SHP77 (cell line): Measurements from ENCODE around the gene ROCK2.
"Not testable (repeated sequence)": the region's sequence is repeated elsewhere in the genome, so short reads cannot be mapped to it uniquely, and the experiment has no call there.

Experiments used
- DNase-seq, 2 experiments: peaks; one replicate each; lab custom pipeline; 2025; lab: John Stamatoyannopoulos, UW

The ROCK2 gene

DNA sequence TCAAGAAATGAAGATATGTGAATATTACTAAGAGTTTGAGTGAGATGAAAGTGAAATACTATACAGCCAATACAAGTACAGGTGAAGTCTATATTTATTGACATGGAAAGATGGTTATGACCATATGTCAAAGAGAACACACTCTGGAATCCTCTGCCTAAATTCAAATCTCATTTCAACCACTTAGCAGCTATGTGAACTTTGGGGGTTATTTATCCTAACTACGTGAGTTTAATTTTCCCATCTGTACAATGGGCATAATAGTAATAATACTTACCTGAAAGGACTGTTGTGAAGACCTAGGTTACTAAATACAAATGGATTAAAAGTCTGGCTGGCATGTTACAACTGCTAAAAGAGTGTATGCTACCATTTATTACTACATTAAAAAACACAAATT, 79.6 kb downstream of the ROCK2 start:
- DNase-seq = no peak

DNA sequence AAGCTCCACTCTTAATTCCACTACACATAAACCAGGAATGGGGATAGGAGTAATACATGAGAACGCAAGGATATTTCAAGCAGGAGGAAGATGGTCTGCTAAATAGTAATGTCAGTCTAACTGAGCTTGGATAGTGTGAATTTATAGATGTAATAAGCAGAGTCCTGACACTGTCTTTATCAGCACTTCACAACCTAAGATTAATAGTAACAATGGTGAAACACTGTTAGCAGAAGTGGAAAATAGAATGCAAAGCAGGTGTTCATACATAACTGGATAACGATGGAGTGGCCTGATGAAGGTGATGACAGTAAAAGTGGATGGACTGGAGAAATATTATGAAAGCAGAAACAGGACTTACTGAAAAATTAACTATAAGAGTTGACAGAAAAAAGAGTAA, 80.4 kb downstream of the ROCK2 start:
- no peak for DNase-seq

DNA sequence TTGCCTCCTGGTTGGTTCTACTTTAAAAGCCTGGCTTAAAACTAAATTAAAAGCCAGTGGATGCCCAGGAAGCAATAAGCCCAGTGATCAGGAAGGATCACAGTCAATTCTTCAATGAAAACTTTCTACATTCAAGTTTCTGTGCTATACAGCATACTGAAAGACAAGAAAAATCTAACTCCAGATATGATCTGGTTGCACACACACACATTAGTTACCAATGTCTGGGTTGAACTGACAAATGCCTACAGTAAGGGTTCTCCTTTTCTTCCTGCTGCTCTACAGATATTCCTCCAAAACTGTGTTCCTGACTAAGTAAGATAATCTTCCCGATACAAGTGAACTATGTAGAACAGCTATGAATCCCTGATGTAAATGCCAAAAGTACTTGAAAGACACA, 81.3 kb downstream of the ROCK2 start:
- DNase-seq = no peak

DNA sequence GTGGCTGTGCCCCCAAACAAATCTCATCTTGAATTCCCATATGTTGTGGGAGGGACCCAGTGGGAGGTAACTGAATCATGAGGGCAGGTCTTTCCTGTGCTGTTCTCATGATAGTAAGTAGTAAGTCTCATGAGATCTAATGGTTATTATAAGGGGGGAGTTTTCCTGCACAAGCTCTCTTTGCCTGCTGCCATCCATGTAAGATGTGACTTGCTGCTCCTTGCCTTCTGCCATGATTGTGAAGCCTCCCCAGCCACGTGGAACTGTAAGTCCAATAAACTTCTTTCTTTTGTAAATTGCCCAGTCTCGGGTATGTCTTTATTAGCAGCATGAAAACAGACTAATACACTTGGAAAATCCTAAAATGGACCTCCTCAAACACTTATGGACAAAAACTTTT, 82.0 kb downstream of the ROCK2 start:
- not testable (repeated sequence) for DNase-seq

DNA sequence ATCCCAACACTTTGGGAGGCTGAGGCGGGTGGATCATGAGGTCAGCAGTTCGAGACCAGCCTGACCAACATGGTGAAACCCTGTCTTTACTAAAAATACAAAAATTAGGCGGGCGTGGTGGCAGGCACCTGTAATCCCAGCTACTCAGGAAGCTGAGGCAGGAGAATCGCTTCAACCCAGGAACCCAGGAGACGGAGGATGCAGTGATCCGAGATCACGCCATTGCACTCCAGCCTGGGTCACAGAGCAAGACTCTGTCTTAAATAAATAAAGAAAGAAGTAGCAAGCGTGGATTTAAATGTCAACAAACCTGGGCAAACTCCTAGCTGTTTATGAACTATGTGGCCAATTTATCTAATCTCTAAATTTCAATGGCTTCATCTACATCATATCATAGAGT, 82.9 kb downstream of the ROCK2 start:
- not testable (repeated sequence) for DNase-seq

DNA sequence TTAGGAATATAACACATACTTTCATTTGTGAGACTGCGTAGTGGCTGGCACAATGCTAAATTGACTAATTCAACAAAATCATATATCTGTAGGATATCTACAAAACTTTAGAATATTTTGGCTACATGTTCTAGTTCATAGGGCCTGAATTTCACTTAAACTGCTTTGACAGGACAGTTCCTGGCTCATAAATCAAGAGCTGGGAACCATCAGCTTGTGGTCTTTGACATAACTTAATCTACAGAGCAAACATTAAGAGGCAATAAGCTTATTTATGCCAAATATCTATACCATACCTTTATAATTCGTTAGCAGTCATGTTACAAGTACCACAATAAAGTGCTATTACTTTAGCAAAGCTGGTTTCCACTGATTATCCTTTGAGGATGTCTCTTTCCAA, 83.5 kb downstream of the ROCK2 start:
- DNase-seq = no peak

DNA sequence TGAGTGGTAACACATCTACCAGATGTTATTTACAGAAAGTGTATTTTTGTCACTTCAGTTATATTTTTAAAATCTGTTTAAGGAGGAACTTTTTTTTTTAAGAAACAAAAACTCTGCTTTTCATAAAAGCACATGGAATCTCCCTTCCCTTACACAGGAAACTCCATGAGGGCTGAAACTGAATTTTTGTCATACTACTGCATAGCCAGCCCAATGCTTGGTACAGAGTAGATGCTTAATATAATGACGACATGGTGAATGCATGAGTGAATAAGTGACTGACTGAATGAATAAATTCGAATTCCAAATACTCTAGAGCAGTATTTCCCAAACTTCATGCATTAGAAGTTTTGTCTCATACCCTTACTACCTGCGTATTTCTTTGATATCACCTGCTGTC, 86.5 kb downstream of the ROCK2 start:
- DNase-seq = no peak

DNA sequence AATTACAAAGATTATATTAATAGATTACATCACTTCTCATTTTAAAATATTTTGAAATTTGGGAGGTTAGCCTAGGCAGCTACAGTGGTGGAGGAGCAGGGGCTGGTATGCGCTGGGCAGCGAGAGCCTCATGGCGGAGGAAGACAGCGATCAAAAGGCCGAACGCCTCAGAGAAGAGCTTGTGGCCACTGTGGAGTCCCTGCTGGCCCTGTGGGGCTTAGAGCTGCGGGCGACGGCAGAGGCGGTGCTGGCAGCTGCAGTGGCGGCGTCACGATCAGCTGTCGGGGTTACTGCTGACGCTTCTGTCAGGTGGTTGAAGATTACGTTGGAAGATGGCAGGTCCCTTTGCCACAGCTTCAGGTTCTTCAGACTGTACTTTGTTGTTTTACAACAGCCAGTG, 87.4 kb downstream of the ROCK2 start:
- DNase-seq = no peak

DNA sequence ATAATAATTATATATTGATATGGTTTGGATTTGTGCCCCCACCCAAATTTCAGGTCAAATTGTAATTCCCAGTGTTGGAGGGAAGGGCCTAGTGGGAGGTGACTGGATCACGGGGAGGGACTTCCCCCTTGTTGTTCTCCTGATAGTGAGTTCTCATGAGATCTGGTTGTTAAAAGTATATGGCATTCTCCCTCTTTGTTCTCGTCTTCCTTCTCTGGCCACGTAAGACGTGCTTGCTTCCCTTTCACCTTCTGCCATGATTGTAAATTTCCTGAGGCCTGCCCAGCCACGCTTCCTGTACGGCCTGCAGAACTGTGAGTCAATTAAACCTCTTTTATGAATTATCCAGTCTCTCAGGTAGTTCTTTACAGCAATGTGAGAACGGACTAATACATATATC, 88.3 kb downstream of the ROCK2 start:
- no peak for DNase-seq

DNA sequence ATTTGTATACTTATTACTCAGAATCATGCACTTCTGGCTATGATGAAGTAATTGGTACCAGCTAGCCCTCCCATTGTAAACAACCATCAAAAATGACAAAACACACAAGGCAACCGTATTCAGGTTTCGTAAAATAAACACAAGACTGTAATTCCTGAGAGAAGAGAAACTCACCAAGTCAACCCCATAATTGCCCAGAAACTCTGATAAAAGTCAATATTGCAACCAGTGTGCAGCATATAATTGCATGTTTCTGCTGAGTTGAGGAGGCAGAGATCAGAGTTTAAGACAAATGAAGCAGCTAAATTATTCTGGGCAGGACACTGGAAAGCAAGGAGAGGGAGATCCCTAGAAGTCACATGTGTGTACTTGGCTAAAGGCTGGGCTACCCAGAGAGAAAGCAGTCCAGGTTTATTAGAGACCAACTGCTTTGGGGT, 90.3 kb downstream of the ROCK2 start:
- no peak for DNase-seq

DNA sequence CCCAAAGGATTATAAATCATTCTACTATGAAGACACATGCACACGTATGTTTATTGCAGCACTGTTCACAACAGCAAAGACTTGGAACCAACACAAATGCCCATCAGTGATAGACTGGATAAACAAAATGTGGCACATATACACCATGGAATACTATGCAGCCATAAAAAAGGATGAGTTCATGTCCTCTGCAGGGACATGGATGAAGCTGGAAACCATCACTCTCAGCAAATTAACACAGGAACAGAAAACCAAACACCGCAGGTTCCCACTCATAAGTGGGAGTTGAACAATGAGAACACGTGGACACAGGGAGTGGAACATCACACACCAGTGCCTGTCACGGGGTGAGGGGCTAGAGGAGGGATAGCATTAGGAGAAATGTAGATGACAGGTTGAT, 92.0 kb downstream of the ROCK2 start:
- DNase-seq = not testable (repeated sequence)

DNA sequence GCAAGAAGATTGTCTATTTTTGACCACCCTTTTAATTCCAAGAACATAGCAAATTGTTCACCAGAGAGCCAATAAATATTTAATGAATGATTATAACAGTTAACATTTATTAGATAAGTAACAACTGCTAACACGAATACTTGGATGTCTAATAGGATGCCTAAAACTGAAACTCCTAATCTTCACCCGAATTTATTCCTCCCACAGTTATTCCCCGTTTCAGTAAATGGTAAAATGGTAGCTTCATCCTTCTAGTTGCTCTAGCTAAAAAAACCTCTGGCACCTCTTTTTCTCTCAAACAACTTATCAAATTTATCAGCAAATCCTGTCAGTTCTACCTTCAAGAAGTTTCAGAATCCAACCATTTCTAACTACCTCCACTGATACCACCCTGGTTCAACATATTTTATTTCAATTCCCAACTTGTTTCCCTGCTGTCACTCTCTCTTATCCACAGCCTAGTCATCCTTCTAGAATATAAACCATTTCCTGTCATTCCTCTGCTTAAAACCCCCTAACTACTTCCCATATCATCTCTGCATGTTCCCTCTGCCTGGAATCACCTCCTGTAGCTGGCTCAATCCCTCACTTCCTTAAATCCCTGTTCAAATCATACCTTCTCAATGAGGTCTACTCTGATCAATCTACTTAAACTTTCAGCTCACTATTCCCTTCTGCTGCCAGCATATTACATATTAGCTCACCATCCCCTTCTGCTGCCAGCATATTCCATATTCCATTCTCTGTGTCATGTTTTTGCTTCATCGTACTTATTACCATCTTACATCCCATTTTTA, 93.8 kb downstream of the ROCK2 start:
- no peak for DNase-seq

DNA sequence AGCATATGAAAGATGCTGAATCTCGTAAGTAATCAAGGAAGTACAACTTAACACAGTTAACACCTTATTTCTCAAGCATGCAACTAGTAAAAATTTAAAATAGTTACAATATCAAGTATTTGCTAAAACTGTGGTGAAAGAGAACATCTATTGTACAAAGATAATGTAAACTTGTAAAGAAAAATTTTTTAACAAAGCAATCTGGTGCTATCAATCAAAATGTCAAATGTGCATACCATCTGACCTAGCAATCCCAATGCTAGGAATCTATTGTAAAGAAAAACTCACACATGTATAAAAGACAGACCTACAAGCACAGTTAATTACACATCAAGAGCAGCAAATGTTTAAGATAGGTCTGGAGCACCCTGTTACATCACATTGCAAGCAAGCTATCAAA, 99.1 kb downstream of the ROCK2 start:
- DNase-seq = no peak

DNA sequence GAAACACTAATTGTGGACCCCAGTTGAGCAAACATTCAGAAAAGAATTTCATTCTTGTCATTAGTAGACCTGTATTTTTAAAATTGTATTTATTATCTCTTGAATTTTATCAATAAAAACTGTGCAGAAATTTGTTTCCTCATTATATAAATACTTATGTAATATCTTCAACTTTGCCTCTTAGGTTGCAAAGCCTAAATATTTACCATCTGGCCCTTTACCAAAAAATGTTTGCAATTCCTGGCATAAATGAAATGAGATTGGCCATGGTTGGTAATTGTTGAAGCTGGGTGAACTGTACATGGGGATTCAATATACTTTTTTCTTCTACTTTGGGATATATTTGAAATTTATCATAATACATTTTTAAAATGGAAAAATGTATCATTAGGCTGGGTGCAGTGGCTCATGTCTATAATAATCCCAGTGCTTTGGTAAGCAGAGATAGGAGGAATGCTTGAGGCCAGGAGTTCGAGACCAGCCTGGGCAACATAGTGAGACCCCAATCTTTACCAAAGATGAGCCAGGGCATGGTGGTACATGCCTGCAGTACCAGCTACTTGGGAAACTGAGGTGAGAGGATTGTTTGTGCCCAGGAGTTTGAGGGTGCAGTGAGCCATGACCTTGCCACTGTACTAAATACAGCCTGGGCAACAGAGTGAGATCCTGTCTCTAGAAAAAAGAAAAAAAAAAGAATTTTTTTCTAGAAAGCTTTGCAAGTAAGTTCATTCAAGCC, 100.2 kb downstream of the ROCK2 start:
- DNase-seq = no peak

DNA sequence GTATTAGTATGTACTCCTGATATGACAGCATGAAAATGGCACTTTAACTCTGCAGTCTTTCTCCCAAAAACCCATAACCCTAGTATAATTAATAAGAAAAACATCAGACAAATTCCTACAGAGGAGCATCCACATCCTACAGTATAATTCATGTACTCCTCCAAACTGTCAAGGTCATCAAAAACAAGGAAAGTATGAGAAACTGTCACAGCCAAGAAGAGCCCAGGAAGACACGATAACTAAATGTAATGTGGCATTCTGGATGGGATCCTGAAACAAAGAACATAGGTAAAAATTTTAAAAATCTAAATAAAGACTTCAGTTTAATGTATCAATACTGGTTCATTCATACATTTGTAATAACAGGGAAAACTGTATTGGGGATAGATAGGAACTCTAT, 100.9 kb downstream of the ROCK2 start:
- DNase-seq = no peak

DNA sequence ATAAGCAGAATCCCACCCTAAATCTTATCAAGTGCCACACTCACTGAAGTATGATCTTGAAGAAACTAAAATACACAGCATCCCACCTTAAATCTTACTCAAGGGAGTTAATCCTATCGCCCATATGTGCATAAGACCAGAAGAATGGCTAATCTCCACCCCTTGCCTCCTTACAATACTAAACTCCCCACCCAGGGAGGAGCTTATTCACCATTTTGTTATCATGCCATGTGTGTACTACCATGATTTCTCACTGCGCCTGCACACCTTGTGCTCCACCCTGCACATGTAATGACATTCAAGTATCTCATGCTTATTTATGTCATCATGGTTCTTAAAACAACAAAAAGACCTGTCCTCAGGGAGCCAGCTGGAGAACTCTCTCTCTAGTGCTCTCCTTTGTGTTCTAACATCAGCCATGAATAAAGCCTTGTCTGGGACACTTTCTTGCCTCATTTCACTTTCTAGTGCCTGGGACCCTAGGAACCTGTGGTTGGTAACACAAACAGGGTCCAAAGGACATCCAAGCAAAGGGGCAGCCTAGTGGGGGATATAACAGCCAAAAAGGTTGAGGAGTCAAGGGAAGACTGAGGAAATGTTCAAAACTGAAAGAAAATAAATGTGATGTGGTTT, 101.8 kb downstream of the ROCK2 start:
- DNase-seq = no peak

DNA sequence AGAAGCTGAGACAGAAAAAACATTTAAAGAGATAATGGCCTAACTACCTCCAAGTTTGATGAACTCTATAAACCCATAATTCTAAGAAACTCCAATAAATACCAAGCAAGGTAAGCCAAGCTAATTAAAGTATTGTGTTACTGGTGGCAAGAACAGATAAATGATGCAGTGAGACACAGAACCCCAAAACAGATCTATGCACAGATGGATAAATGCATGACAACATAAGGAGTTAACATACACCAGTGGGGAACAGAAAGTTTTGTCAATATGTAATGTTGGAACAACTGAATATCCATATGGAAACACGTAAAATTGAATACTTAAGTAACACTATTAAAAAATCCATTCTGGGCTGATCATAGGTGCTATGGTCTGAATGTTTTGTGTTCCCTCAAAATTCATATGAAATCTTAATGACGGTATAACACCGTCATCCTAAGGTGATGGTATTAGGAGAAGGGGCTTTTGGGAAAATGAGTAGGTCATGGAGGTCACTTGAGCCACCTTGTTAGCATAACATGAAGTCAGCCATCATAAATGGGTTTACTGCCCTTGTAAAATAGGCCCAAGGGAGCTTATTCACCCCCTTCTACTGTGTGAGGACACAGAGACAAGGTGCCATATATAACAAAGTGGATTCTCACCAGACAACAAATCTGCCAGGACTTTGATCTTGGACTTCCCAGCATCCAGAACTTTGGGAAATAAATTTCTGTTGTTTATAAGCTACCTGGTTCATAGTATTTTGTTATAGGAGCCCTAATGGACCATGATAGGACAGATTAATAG, 102.8 kb downstream of the ROCK2 start:
- DNase-seq = no peak

DNA sequence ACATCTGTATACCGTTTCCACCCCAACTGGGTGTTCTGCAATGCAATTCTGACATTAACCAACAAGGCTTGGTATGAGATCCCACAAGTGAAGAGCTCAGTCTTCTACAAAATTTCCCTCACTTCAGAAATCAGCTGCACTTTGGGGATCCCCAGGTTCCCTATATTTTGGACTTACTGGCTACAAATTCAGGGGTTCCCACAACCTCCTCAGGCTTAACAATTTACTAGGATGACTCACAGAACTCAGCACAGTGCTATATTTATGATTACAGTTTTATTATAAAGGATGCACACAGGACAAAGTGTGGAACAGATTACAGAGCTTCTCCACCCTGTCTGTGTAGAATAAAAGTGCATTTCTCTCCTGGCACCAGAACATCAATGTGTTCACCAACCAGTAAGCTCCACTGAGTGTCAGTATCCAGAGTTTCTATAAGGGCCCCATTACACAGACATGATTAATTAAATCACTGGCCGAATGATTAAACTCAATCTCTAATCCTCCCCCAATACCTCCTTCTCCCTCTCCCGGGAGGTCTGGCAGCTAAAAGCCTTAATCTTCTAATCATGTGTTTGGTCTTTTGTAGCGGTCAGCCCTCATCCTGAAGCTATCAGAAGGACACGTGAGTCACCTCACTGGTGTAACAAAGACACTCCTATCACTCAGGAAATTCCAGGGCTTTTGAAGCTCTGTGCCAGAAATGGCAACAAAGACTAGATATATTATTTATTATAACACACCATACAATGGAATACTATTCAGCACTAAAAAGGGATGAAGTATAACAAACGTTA, 104.6 kb downstream of the ROCK2 start:
- no peak for DNase-seq

DNA sequence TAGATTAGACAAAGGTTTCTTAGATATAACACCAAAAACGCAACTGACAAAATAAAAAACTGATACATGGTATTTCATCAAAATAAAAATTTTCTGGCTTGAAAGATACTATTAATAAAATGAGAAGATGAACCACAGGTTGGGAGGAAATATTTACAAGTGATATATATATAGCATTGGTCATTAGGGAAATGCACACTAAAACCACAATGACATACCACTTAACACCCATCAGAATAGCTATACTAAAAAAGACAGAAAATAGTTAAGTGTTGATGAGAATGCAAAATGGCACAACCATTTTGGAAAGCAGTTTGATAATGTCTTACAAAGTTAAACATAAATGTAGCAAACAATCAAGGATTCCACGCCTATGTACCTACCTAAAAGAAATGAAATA, 105.3 kb downstream of the ROCK2 start:
- DNase-seq = no peak

DNA sequence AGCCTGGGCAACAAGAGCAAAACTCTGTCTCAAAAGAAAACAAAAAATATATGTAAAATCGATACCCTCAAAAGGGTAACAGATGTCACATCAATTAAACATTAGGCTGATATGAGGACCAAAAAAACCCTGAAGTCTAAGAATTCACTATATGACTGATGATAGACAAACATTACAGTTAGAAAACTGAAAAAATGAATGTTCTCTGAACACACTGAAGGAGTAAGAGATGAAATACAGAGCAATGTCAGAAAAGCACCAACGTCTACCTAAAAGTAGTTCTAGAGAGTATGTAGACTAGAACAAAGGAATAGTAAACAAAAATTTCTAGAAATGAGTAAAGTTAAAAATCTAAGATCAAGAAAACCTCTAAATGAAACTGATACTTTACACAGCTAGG, 107.3 kb downstream of the ROCK2 start:
- DNase-seq = no peak

DNA sequence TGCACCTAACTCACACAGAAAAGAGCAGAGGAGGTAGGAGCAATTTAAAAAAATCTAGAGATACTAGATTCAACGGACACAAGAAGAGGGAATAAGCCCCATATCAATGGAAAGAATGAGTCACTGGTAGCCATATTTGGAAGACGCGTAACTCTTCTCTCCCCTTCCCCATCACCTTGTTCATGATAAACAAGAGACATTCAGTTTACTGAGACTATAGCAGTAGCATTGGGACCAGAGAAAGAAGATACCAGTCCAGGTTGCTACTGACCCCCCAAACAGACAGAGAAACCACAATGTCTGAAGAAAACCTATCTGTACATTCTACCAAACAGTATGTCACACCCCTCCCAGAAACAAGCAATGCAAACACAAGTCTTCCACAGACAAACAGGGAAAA, 108.1 kb downstream of the ROCK2 start:
- DNase-seq = no peak

DNA sequence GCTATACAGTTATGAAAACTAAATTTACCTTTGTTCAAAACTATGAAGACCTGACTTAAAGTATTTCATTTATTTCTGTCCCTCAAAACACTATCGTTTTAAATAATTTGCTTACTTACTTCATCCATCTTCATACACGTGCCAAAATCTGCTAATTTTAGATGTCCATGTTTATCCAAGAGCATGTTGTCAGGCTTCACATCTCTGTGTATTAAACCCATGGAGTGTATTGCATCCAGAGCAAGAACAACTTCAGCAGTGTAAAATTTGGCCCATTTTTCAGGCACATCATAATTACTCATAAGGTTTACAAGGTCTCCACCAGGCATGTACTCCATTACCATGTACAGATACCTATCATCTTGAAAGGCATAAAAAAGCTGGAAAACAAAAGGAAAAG, 108.9 kb downstream of the ROCK2 start:
- no peak for DNase-seq
